Activated B cell treated with CpG ODN at 0.5 μM for 24 hours (primary cell): Measurements from ENCODE around the gene HACD1. TPM values are rescaled to one million over a fixed set of nuclear protein-coding genes. Genes with fewer than 3 reads are reported as not detected.

Experiments used
- ATAC-seq: fragments of 200-7000 bp; cut with Tn5 transposase; one replicate; pipeline ENCODE4 v1.10.0; 2021; ENCODE audit warnings: low read depth, mild to moderate bottlenecking, moderate library complexity
- CTCF ChIA-PET: fragments of 350-600 bp; sonication (Branson Sonifier 250); formaldehyde crosslinking; loops from one replicate; lab custom pipeline; 2021; ENCODE audit warnings: antibody characterized with exemption; lab: Charles Lee
- POLR2A ChIA-PET: fragments of 350-600 bp; sonication (Branson Sonifier 250); formaldehyde crosslinking; loops from one replicate; lab custom pipeline; 2021; ENCODE audit warnings: antibody characterized with exemption; lab: Charles Lee
- DNase-seq: peaks from one replicate; pipeline ENCODE4 v3.0.0; 2022
- H3K27ac Mint-ChIP-seq: one replicate; pipeline ENCODE4 v1.8.0; 2020; ENCODE audit warnings: mixed read lengths
- H3K27me3 Mint-ChIP-seq: one replicate; pipeline ENCODE4 v1.8.0; 2021; ENCODE audit warnings: mixed read lengths
- H3K36me3 Mint-ChIP-seq: one replicate; pipeline ENCODE4 v1.8.0; 2021; ENCODE audit warnings: low read depth, mixed read lengths
- H3K4me1 Mint-ChIP-seq: one replicate; pipeline ENCODE4 v1.8.0; 2021; ENCODE audit warnings: mixed read lengths
- H3K4me3 Mint-ChIP-seq: one replicate; pipeline ENCODE4 v1.8.0; 2020; ENCODE audit warnings: mild to moderate bottlenecking, mixed read lengths
- H3K9me3 Mint-ChIP-seq: one replicate; pipeline ENCODE4 v1.8.0; 2020; ENCODE audit warnings: mixed read lengths
- intact Hi-C: fragments of 100-400 bp; cut with micrococcal nuclease; formaldehyde crosslinking; loops from one replicate; pipeline ENCODE4 v1.15.1; 2024
- total RNA-seq: library from RNA; stranded (reverse); gene quantifications from 2 replicates; pipeline ENCODE4 v1.2.3, GENCODE V29; 2022
- TF ChIP-seq, protein P1 (sequence below): fragments of 200-600 bp; IDR thresholded peaks from one replicate; pipeline ENCODE4 v1.8.0; 2022; ENCODE audit warnings: antibody characterized with exemption, mild to moderate bottlenecking

HACD1 gene
- total RNA-seq, 1 donor from 2014 or later = 1.8 TPM

DNA sequence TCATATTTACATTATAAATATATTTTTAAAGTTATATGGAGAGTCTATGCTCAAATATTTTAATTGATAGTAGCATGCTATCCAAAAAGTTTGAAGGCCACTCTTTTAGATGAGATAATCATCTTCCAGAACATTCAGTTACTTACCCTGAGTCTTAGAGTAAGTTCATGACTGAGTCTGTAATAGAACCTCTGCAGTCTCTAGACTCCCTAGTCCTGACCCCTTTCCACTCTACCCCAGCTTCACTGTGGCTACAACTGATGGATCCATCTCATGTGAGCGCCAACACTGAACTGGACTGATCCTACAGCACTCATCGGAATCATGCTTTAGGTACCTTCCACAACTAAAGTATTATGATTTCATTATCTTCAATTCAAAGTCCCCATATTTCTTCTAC lies 10.1 kb downstream of the HACD1 start:
- no peak overlapping the region for H3K27ac Mint-ChIP-seq

DNA sequence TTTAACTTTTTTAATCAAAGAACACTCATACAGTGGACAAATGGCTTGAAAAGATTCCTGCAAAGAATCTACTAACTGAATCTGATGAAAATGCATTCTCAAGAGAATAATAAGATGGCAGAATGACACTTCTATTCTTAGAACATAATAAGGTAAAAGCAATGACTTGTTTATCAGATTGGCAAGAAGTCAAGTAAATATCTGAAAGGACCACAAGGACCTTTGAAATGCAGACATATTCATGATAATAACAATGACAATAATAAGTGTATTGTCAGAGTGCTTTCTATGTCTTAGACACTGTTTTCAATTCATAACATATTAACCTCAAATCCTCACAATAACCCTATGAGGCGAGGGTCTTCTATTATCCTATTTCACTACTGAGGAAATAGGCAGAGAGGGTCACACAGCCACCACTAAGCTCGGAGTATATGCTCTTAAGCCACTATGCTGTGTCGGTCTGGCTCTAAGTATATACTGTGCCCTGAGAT lies 10.6 kb downstream of the HACD1 start:
- ChIA-PET POLR2A (no interaction called here), CTCF (interaction anchor here (0.6 to 1.7 kb wide), 7 partner anchors 10 to 138 kb away, joined by 3 to 12 read pairs (median 3); no protein-coding TSS in a partner anchor)
- Mint-ChIP-seq H3K4me1 (peaks cover 2% of the 10 kb centered on the region), H3K9me3 (no peaks in the 10 kb centered on the region), H3K27me3 (no peaks in the 10 kb centered on the region), H3K36me3 (no peaks in the 10 kb centered on the region), H3K4me3 (no peak overlapping the region), H3K27ac (no peak overlapping the region)
- ATAC-seq (no peak), DNase-seq (no peak)
- intact Hi-C loops = loop anchor here (1.0 to 10.0 kb wide), 8 partner anchors 137 to 782 kb away; no protein-coding TSS in a partner anchor
- TF ChIP-seq, protein P1, sequence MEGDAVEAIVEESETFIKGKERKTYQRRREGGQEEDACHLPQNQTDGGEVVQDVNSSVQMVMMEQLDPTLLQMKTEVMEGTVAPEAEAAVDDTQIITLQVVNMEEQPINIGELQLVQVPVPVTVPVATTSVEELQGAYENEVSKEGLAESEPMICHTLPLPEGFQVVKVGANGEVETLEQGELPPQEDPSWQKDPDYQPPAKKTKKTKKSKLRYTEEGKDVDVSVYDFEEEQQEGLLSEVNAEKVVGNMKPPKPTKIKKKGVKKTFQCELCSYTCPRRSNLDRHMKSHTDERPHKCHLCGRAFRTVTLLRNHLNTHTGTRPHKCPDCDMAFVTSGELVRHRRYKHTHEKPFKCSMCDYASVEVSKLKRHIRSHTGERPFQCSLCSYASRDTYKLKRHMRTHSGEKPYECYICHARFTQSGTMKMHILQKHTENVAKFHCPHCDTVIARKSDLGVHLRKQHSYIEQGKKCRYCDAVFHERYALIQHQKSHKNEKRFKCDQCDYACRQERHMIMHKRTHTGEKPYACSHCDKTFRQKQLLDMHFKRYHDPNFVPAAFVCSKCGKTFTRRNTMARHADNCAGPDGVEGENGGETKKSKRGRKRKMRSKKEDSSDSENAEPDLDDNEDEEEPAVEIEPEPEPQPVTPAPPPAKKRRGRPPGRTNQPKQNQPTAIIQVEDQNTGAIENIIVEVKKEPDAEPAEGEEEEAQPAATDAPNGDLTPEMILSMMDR = no peak

More for the DNA sequence above, 10.1 kb downstream of the HACD1 start:
- no peaks in the 10 kb centered on the region for H3K27me3 Mint-ChIP-seq
- ChIA-PET CTCF (interaction anchor here (1.0 to 1.7 kb wide), 3 partner anchors 10 to 137 kb away, joined by 3 to 12 read pairs (median 3); no protein-coding TSS in a partner anchor), POLR2A (no interaction called here)
- TF ChIP-seq, protein P1 = no peak
- intact Hi-C loops = loop anchor here (1.0 to 10.0 kb wide), 8 partner anchors 136 to 782 kb away; no protein-coding TSS in a partner anchor
- peaks cover 2% of the 10 kb centered on the region for H3K4me1 Mint-ChIP-seq
- ATAC-seq = no peak
- H3K36me3 Mint-ChIP-seq = no peaks in the 10 kb centered on the region
- H3K4me3 Mint-ChIP-seq = no peak overlapping the region
- no peaks in the 10 kb centered on the region for H3K9me3 Mint-ChIP-seq
- no peak for DNase-seq

DNA sequence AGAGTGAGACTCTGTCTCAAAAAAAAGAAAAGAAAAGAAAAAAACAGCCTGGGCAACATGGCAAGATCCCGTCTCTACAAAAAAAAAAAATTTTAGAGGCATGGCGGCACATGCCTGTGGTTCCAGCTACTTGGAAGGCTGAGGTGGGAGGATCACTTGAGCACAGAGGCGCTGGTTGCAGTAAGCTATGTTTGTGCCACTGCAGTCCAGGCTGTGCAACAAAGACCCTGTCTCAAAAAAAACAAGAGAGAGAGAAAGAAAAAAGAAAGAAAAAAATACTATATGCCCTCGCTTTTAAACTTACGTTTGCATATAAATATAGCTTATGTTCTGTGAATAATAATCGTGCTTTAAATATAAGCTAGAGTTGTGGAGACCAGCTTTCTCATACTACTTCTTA lies 11.2 kb downstream of the HACD1 start:
- TF ChIP-seq, protein P1 = no peak
- POLR2A ChIA-PET = no interaction called here
- intact Hi-C loops = loop anchor here (2.0 to 10.0 kb wide), 4 partner anchors 609 to 781 kb away; no protein-coding TSS in a partner anchor

DNA sequence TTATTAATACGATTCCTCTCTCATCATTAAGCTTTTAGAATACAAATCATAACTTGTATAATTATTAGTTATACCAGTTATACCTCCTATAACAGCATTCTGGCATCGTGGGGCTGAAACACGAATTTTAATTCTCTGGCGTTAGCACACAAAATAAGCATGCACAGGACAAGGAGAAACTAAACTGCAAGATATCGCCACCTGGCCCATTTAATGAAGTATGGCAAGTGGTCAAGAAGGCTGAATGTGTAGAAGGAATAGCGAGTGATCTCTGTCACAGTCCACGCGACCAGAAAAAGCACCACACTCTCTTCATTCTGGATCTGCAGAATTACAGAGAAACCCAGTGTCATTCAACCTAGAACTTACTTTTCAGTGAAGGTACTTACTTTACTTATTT lies 18.1 kb downstream of the HACD1 start:
- ChIA-PET POLR2A (no interaction called here), CTCF (no interaction called here)
- intact Hi-C loops = no loop called here
- TF ChIP-seq, protein P1 = no peak
- Mint-ChIP-seq H3K9me3 (no peaks in the 10 kb centered on the region), H3K4me1 (no peaks in the 10 kb centered on the region), H3K36me3 (no peaks in the 10 kb centered on the region), H3K27me3 (peaks cover 3% of the 10 kb centered on the region), H3K4me3 (no peak overlapping the region), H3K27ac (no peak overlapping the region)
- no peak for ATAC-seq
- DNase-seq = no peak

More for the DNA sequence above, 11.2 kb downstream of the HACD1 start:
- Mint-ChIP-seq H3K4me3 (no peak overlapping the region), H3K27ac (no peak overlapping the region), H3K27me3 (no peaks in the 10 kb centered on the region), H3K9me3 (no peaks in the 10 kb centered on the region), H3K36me3 (no peaks in the 10 kb centered on the region), H3K4me1 (peaks cover 2% of the 10 kb centered on the region)
- ATAC-seq (no peak), DNase-seq (no peak)
- CTCF ChIA-PET = interaction anchor here (0.6 to 1.7 kb wide), 5 partner anchors 11 to 138 kb away, joined by 3 to 12 read pairs (median 3); no protein-coding TSS in a partner anchor

DNA sequence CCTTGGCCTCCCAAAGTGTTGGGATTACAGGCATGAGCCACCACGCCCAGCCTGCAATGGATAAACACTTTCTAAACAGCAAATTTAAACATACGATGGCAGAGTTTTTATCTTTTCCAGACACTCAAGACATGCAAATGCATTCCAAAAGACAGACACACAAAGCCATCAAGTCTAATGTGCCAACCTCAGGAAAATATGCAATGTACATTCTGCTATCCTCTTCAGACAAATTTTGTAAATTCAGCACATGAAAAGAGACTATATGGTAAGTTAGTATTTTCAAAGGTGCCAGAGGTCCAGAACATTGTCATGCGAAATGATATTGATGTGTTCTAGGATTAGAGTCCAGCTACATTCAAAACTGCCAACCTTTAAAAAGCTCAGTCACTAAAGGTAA lies 19.8 kb downstream of the HACD1 start:
- Mint-ChIP-seq H3K36me3 (no peaks in the 10 kb centered on the region), H3K9me3 (no peaks in the 10 kb centered on the region), H3K27me3 (peaks cover 3% of the 10 kb centered on the region), H3K4me3 (no peak overlapping the region), H3K27ac (no peak overlapping the region), H3K4me1 (no peaks in the 10 kb centered on the region)
- ChIA-PET POLR2A (no interaction called here), CTCF (interaction anchor here (1.5 kb wide), 1 partner anchor 9 kb away, joined by 3 read pairs; no protein-coding TSS in a partner anchor)
- no peak for ATAC-seq
- TF ChIP-seq, protein P1 = no peak
- intact Hi-C loops = no loop called here
- no peak for DNase-seq
